Jurkat, Clone E6-1 (cell line): ENCODE results near the gene MSN. TPM values are rescaled to one million over a fixed set of nuclear protein-coding genes. Genes with fewer than 3 reads are reported as not detected.
A peak's percentile ranks its signal among the peaks of the same experiment; 100 is the strongest.
"Not testable (repeated sequence)": the region's sequence is repeated elsewhere in the genome, so short reads cannot be mapped to it uniquely, and the experiment has no call there.

Experiments used
- DNase-seq: peaks from one replicate; pipeline ENCODE4 v3.0.0-alpha.2; 2011; ENCODE audit warnings: low read depth, low spot score
- H3K4me3 ChIP-seq: 2 replicates; pipeline ENCODE4 v1.5.1; 2011; ENCODE audit warnings: mild to moderate bottlenecking, low read length, control low read depth, moderate library complexity
- polyA plus RNA-seq: library from polyadenylated mRNA; unstranded; fragments of >200 nt; gene quantifications from one replicate; pipeline ENCODE4 v1.2.1, GENCODE V29; 2012; ENCODE audit warnings: missing spikeins; ENCODE audit not compliant: insufficient read length, insufficient read depth

MSN gene
- 386 TPM for polyA plus RNA-seq

DNA sequence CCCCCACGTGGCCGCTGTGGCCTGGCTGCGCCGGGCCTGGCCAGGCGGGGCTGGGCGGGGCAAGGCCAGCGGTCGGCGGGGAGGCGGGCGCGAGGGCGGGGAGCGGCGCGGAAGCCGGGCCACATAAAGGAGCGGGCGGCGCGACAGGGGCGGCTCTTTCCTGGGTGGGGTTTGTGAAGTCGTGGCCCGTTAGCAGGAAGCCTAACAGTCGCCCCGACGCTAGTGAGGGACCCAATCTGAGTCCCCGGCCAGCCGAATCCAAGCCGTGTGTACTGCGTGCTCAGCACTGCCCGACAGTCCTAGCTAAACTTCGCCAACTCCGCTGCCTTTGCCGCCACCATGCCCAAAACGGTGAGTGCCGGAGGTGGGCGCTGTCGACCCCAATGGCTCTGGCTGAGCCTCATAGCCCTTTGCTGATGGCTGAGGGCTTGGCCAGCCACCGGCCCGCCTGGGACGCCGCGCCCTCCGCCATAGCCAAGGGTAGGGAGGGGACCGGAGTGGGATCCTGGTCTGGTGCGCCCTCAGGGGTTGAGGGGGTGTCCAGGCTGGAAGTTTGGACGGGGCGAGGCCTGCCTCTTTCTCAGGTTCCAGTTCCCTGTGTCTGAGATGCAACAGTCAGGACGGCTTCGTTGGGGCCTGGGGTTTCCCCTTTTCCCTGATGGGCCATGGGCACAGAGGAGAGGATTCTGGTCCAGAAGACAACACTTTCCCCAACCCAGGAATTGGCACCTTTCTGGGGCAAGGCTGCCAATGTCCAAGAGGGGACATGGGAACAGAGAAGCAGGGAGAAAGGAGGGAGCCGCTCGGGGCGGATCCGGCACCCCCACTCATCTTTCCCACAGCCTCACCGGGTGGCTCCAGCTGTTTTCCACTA, at the start of gene MSN:
TSS of gene MSN (plus strand) at position 152 of the 874 bp plus-strand sequence. CDS start at position 340, 188 bp downstream.
- DNase-seq: peak; percentile 41
- H3K4me3 ChIP-seq: peak within 1 kb of the TSS; percentile 77

DNA sequence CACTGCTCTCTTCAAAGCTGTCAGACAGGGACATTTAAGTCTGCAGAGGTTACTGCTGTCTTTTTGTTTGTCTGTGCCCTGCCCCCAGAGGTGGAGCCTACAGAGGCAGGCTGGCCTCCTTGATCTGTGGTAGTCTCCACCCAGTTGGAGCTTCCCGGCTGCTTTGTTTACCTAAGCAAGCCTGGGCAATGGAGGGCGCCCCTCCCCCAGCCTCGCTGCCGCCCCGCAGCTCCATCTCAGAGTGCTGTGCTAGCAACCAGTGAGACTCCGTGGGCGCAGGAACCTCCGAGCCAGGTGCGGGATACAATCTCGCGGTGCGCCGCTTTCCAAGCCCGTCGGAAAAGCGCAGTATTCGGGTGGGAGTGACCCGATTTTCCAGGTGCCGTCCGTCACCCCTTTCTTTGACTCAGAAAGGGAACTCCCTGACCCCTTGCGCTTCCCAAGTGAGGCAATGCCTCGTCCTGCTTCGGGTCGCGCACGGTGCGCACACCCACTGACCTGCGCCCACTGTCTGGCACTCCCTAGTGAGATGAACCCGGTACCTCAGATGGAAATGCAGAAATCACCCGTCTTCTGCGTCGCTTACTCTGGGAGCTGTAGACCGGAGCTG, 47.3 kb upstream of the MSN start:
- H3K4me3 ChIP-seq, DNase-seq: not testable (repeated sequence)

GRCh38 chrX:65630771-65631170, 36.7 kb upstream of the MSN start:
- no peak overlapping the region for H3K4me3 ChIP-seq
- no peak for DNase-seq

- no peak overlapping the region for H3K4me3 ChIP-seq
- no peak for DNase-seq
These were observed 33.6 kb upstream of the MSN start for GRCh38 chrX:65633826-65634225.

DNA sequence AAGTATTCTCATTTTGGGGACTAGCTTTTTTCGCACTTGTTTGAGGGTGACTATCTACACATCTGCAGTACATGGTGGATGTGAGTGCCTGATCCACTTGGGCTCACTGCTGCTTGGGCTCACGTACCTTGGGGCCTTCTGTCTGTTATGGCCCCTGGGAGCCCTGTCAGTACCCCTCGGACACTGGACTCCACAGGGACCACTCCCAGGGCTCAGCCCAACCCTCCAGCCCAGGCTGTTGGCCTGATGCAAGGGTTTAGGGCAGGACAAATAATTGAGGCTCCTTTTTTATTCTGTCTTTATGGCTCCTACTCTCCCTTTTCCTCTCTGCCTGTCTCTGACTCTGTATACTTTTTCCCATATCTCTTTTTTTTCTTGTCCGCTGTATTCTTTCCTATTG, 32.7 kb upstream of the MSN start:
- no peak for DNase-seq

GRCh38 chrX:65635378-65635777, 32.1 kb upstream of the MSN start:
- H3K4me3 ChIP-seq: no peak overlapping the region

More for the DNA sequence above, 32.7 kb upstream of the MSN start:
- no peak overlapping the region for H3K4me3 ChIP-seq

DNA sequence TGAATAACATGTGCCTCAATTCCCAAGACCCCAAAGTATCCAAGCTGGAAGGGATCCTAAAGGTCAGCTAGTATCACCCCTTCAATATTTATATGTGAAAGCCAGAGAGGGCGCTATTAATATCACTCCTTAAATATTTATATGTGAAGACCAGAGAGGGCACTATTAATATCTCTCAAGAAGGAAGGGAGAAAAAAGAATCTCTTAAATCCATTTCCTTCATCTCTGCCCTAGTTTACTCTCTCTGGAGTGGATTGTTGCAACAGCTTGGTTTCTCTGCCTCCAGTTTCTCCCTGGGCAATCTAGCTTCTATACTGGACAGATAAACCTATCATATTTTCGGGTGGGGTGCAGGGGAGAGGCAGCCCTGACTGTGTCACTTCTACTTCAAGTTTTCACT, 31.6 kb upstream of the MSN start:
- no peak for DNase-seq
- no peak overlapping the region for H3K4me3 ChIP-seq

More at GRCh38 chrX:65635378-65635777, 32.1 kb upstream of the MSN start:
- DNase-seq: no peak

GRCh38 chrX:65636261-65636660, 31.2 kb upstream of the MSN start:
- H3K4me3 ChIP-seq, DNase-seq: not testable (repeated sequence)

GRCh38 chrX:65637335-65637734, 30.1 kb upstream of the MSN start:
- no peak for DNase-seq
- H3K4me3 ChIP-seq: no peak overlapping the region

GRCh38 chrX:65642914-65643491, 24.5 kb upstream of the MSN start:
- no peak for DNase-seq
- H3K4me3 ChIP-seq: no peak overlapping the region

GRCh38 chrX:65643531-65644052, 23.9 kb upstream of the MSN start:
- no peak overlapping the region for H3K4me3 ChIP-seq
- no peak for DNase-seq

DNA sequence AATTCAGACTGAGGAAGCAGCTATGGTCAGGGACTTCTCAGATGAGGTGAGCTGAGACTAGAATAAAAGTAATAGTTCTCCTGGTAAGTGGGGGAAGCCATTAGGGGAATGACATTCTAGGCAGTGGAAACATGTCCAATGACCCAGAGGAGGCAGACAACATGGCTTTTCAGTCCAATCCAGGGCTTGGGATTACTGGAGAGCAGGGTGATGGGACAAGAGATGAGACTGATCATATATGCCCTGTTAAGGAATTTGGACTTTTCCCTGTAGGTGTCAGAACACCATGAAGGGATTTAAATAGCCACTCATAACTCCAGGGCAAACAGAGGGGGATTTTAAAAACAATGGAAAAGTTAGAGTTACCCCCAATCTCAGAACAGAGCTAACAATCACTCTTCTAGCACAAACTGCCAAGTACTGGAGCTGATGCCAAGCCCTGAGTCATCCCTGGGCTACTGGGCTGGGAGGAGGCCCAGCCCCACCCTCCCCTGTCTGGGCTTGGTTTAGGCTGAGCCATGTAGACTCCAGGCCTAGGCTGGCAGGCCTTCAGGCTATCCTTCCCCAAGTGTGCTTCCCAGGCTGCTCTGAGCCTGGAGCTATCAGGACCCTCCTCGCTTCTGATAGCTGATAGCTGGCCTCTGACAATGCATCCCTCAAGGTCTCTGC, 22.7 kb upstream of the MSN start:
- H3K4me3 ChIP-seq: no peak overlapping the region
- no peak for DNase-seq

DNA sequence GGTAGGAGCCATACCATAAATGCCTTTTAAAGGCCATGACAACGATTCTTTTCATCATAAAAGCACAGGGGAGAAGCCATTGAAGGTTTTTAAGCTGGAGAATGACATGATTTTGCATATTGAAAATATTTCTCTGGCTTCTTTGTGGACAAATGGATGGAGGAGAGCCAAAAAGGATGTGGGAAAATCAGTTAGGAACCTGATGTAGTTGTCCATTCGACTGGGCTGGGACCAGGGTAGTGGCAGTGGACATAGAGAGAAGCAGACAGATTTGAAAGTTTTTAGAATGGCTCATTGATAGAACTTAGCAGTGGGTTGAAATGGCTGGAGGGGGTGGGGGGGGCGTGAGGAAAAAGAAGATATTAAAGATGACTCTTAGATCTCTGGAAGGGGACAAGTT, 19.7 kb upstream of the MSN start:
- DNase-seq: no peak
- H3K4me3 ChIP-seq: no peak overlapping the region

- DNase-seq: no peak
- no peak overlapping the region for H3K4me3 ChIP-seq
These were observed 15.4 kb upstream of the MSN start for GRCh38 chrX:65652098-65652497.

- H3K4me3 ChIP-seq: peak overlapping the region; percentile 6
- not testable (repeated sequence) for DNase-seq
These were observed 10.4 kb upstream of the MSN start for GRCh38 chrX:65657009-65657441.

DNA sequence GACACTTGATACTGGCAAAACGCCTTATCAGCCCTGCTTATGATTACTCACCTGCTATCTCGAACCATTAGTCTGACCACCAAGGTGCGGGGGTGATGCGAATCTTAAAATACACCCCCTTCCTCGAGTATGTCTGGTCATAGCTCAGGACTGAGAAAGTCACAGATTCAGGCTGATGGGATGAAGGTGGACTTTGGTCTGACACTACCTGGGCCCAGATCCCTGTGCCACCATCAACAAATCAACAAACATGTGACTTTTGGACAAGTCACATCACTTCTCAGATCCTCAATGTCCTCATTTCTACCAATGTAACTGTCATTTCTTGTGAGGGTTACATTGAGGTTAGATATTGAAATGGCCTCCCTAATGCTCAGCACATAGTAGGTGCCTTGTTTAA, 9.8 kb upstream of the MSN start:
- DNase-seq: no peak
- H3K4me3 ChIP-seq: no peak overlapping the region

DNA sequence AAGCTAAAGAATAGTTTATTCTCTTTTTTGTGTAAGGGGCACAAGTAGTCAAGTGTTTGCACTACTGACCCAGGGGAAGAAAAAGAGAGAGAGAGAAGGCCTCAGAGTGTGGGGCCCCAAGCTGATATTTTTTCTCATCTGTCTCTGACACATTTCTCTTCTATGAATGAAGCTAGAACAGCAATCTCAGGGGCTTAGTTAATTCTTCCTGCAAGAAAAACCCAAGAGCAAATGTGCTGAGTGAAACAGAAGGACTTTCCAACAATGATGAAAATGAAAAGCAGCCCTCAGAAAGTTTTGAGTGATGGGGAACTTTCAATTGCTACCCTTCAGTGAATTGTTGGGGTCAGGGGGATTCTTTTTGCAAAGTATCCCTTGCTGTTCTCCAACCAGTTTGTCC, 9.2 kb upstream of the MSN start:
- DNase-seq: no peak
- H3K4me3 ChIP-seq: no peak overlapping the region

DNA sequence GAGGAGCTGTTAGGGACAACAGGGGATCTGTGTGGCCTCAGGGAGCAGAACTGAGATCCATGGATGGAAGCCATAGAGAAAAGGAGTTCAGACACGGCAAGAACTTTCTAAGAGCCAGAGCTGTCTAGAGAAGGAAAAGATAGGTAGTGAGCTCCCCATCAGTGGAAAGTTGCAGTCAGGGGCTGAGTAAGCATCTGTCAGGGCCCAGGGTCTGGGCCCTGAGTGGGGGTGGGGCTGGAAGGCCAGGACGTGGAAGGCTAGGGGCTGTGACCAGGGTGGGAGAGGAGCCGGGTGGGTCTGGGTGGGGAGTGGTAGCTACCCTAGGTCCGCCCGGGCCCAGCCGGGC, 324 bp upstream of the MSN start:
- H3K4me3 ChIP-seq: peak overlapping the region; percentile 22
- DNase-seq: no peak
